Measurements from ENCODE around the gene LRRK1.

DNA sequence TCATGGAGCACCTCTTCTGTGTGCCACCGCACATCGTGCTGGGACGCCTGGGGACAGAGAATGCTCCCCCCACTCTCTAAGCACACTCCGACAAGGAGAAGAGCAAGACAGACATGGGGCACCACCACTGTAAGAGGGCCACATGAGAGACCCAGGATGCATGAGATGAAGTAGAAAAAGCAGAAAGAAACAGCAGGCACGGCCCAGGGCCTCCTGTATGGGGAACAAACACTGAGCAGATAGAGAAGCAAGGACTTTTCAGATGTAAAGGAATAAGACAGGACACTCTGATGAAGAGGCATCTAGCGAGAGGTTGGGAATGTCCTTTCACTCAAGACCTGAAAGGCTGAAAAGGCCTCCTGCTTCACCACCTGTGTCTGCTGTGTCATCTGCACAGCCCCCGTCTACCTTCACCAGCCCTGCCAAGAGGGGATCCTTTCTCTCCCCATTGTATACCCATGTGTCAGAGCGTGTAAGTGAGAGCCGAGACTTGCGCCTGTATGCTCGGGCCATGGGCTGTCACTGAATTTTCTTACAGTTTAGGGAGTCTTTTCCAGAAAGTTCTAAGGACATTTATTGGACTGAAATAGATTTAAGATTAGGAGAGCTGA, 125.6 kb downstream of the LRRK1 start:
- TF ChIP-seq, protein P1, sequence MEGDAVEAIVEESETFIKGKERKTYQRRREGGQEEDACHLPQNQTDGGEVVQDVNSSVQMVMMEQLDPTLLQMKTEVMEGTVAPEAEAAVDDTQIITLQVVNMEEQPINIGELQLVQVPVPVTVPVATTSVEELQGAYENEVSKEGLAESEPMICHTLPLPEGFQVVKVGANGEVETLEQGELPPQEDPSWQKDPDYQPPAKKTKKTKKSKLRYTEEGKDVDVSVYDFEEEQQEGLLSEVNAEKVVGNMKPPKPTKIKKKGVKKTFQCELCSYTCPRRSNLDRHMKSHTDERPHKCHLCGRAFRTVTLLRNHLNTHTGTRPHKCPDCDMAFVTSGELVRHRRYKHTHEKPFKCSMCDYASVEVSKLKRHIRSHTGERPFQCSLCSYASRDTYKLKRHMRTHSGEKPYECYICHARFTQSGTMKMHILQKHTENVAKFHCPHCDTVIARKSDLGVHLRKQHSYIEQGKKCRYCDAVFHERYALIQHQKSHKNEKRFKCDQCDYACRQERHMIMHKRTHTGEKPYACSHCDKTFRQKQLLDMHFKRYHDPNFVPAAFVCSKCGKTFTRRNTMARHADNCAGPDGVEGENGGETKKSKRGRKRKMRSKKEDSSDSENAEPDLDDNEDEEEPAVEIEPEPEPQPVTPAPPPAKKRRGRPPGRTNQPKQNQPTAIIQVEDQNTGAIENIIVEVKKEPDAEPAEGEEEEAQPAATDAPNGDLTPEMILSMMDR (optimal IDR thresholded peaks at IDR 0.05 in 1 of 3, IDR thresholded peaks at IDR 0.05 in 1 of 3, conservative IDR thresholded peaks at IDR 0.05 in 1 of 3; ENCODE audit: extremely low read depth in 1 of 3, insufficient read depth in 2 of 3, low read length in 3 of 3), result no peak
- no peak for TF ChIP-seq EZH2 (IDR thresholded peaks at IDR 0.05; ENCODE audit: low read length)
